ENCODE data around the gene INPP5A.
A peak's percentile ranks its signal among the peaks of the same experiment; 100 is the strongest.

Gene INPP5A

DNA sequence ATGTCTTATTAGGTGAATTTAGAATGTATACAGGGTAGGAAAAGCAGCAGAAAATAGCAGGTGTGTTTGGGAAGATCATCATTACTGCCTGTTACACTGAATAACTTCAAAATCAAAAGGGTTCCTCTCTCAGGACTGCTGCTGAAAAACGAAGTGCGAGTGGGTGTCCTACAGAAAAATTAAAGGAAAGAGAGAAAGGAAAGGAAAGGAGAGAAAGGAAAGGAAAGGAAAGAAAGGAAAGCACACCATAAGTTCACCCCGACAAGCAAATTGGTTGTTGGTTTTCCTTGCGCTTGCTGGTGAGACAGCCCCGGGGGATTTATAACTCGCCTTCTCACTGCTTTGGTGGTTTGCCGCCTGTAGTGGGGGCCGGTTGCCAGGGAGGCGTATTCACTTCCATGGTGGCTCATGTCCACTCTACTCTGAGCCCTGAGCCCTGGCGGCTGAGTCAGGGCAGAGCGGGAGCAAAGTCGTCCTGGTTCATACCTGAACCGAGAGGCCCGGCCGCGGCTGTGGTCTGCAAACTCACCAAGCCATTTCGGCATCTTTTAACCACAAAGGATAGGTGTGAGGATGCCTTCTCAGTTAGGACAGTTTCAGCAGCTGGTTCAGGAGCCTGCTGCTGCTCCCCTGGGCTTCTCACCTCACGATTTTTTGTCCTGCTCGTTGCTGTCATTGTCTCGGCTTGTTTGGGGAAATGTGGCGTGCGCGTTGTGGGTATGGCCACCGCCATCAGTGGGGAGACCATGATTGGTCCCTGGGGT lies 26.1 kb downstream of the INPP5A start:
- peak; percentile 17 for DNase-seq
- no peaks in the 10 kb centered on the region for H3K36me3 ChIP-seq (replicated peaks)

DNA sequence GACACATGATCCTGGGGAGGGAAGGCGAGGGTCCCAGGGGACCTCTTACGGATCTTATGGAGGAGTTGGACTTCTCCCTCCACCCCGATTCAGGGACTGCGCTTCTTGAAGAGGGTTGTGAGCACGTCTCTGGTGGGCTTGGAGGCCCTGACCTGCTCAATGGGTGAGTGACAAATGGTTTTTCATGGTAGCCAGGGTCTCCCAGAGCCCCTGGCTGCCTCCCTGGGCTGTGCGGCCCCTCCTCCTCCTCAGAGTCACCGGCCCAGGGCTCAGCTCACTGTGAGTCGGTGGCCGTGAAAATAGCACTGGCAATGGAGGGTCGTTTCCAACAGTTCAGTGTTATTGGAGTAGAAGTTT lies 26.6 kb downstream of the INPP5A start:
- no peak for DNase-seq
- Histone ChIP-seq H3K27ac (no peak overlapping the region), H3K36me3 (replicated peaks) (no peaks in the 10 kb centered on the region), H3K4me3 (ENCODE audit: low read depth, low read length) (no peak overlapping the region), H3K27me3 (replicated peaks) (no peaks in the 10 kb centered on the region)
- TF ChIP-seq, protein P1, sequence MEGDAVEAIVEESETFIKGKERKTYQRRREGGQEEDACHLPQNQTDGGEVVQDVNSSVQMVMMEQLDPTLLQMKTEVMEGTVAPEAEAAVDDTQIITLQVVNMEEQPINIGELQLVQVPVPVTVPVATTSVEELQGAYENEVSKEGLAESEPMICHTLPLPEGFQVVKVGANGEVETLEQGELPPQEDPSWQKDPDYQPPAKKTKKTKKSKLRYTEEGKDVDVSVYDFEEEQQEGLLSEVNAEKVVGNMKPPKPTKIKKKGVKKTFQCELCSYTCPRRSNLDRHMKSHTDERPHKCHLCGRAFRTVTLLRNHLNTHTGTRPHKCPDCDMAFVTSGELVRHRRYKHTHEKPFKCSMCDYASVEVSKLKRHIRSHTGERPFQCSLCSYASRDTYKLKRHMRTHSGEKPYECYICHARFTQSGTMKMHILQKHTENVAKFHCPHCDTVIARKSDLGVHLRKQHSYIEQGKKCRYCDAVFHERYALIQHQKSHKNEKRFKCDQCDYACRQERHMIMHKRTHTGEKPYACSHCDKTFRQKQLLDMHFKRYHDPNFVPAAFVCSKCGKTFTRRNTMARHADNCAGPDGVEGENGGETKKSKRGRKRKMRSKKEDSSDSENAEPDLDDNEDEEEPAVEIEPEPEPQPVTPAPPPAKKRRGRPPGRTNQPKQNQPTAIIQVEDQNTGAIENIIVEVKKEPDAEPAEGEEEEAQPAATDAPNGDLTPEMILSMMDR (IDR thresholded peaks at IDR 0.05; ENCODE audit: low read depth, low read length, missing control alignments): no peak
- in situ Hi-C loops (cut with HindIII; ENCODE audit: low pct_ligation_motif_present, low sequenced_read_pairs): no loop called here

More for the DNA sequence above, 26.1 kb downstream of the INPP5A start:
- in situ Hi-C loops (cut with HindIII; ENCODE audit: low pct_ligation_motif_present, low sequenced_read_pairs): no loop called here
- Histone ChIP-seq H3K4me3 (ENCODE audit: low read depth, low read length) (no peak overlapping the region), H3K27ac (no peak overlapping the region), H3K27me3 (replicated peaks) (no peaks in the 10 kb centered on the region)
- TF ChIP-seq, protein P1 (IDR thresholded peaks at IDR 0.05; ENCODE audit: low read depth, low read length, missing control alignments): no peak

DNA sequence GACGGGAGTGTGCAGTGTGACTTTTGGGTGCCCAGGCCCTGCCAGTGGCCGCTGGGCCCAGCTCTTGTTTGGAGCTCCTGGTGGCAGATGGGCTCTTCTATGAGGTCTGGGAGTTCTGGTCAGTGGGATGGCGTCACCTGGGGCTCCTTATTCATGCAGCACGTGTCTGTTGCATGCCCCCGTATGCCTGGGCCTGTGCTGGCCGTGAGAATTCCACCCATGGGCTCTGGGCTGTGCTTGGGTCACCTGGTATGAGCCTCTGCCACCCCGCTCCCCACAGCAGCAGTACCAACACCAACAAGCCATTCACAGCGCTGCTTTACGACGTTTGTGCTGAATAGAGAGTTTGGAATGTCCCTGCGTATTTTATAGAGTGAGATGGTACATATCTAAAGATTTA lies 27.1 kb downstream of the INPP5A start:
- TF ChIP-seq, protein P1 (IDR thresholded peaks at IDR 0.05; ENCODE audit: low read depth, low read length, missing control alignments): no peak
- Histone ChIP-seq H3K27ac (no peak overlapping the region), H3K36me3 (replicated peaks) (no peaks in the 10 kb centered on the region), H3K27me3 (replicated peaks) (no peaks in the 10 kb centered on the region), H3K4me3 (ENCODE audit: low read depth, low read length) (no peak overlapping the region)
- in situ Hi-C loops (cut with HindIII; ENCODE audit: low pct_ligation_motif_present, low sequenced_read_pairs): no loop called here
- no peak for DNase-seq

DNA sequence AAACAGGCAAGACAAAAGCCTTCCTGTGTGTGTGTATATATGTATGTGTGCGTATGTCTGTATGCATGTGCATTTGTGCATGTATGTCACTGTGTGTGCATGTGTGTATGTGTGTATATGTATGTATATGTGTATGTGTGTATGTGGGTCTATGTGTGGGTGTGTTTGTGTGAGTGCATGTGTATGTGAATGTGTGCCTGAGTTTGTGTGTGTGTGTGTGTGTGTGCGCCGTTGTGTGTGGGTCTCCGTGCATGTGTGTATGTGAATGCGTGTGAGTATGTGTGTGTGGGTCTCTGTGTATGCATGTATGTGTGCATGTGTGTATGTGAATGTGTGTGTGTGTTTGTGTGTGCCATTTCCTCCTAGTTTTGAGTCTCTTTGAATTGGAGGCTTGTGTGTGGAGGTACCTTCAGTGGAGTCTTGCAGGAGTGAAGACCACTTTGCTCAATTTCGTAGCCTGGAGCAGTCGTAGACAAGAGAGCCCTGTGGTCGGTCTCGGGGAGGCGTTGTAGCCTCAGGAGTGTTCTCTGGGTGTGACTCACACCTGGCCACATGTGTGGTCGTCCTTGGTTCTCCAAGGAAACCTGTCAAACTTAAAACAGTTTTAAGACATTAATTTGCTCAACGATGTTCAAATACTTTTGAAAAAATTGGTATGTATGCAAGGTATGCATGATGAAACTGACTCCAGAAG lies 28.1 kb downstream of the INPP5A start:
- no peak for DNase-seq
- TF ChIP-seq, protein P1 (IDR thresholded peaks at IDR 0.05; ENCODE audit: low read depth, low read length, missing control alignments): no peak
- H3K4me3 ChIP-seq (ENCODE audit: low read depth, low read length): no peak overlapping the region
- no peaks in the 10 kb centered on the region for H3K27me3 ChIP-seq (replicated peaks)
- H3K27ac ChIP-seq: no peak overlapping the region
- in situ Hi-C loops (cut with HindIII; ENCODE audit: low pct_ligation_motif_present, low sequenced_read_pairs): no loop called here
- H3K36me3 ChIP-seq (replicated peaks): no peaks in the 10 kb centered on the region

DNA sequence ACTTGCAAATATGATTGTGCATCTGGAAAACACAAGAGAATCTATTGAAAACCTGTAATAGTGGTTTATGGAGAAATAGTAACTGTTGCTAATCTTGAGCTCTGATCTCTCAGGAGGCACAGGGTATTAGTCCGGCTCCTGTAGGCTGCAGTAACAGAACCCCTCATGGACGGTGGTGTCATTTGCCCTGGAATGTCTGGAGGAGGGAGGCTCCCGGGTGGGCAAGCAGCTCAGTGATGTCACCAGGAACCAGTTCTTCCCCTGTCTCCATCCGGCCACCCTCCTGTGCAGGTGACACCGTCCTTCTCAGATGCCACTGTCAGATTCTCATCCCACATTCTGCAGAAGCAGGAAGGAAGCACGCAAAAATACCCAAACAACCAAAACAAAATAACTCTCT lies 29.3 kb downstream of the INPP5A start:
- no peak for DNase-seq
- H3K4me3 ChIP-seq (ENCODE audit: low read depth, low read length): no peak overlapping the region
- H3K36me3 ChIP-seq (replicated peaks): no peaks in the 10 kb centered on the region
- no peak overlapping the region for H3K27ac ChIP-seq
- in situ Hi-C loops (cut with HindIII; ENCODE audit: low pct_ligation_motif_present, low sequenced_read_pairs): no loop called here
- TF ChIP-seq, protein P1 (IDR thresholded peaks at IDR 0.05; ENCODE audit: low read depth, low read length, missing control alignments): no peak
- no peaks in the 10 kb centered on the region for H3K27me3 ChIP-seq (replicated peaks)
